IMR-90 (cell line): ENCODE results near the gene SFT2D3. TPM values are rescaled to one million over a fixed set of nuclear protein-coding genes. Genes with fewer than 3 reads are reported as not detected.
A peak's percentile ranks its signal among the peaks of the same experiment; 100 is the strongest.

ENCODE experiments used
- ATAC-seq: fragments of 200-7000 bp; cut with Tn5 transposase; 2 replicates; pipeline ENCODE4 v1.9.1; 2020; ENCODE audit warnings: low read depth, mild to moderate bottlenecking, moderate library complexity
- BruUV-seq: library from RNA; stranded (reverse); fragments of 400-500 nt; replicated peaks from 2 replicates; lab custom pipeline; 2021; lab: Mats Ljungman, UMichigan
- CTCF ChIA-PET: fragments of 300-600 bp; formaldehyde crosslinking; extraction: SDS; loops from one replicate; lab custom pipeline; 2021; ENCODE audit warnings: antibody characterized with exemption; lab: Yijun Ruan, JAX
- POLR2A ChIA-PET: fragments of 300-600 bp; sonication (Branson Sonifier 250); formaldehyde crosslinking; loops from one replicate; lab custom pipeline; 2022; ENCODE audit warnings: antibody characterized with exemption; ENCODE audit not compliant: unreplicated experiment; lab: Charles Lee
- DNase-seq: peaks from one replicate; pipeline ENCODE4 v3.0.0; 2013
- H2AFZ ChIP-seq: replicated peaks from 2 replicates; pipeline ENCODE3; 2013; ENCODE audit warnings: low read length, mild to moderate bottlenecking; ENCODE audit not compliant: poor library complexity
- H2AK5ac ChIP-seq: 2 replicates; pipeline ENCODE4 v1.6.1; 2013; ENCODE audit warnings: low read depth, low read length, inconsistent platforms
- H2AK9ac ChIP-seq: replicated peaks from 2 replicates; pipeline ENCODE3; 2013; ENCODE audit warnings: mild to moderate bottlenecking, low read depth, low read length, moderate library complexity; ENCODE audit not compliant: poor library complexity
- H2BK120ac ChIP-seq: 2 replicates; pipeline ENCODE4 v1.6.1; 2013; ENCODE audit warnings: low read depth, low read length, inconsistent platforms
- H2BK15ac ChIP-seq: 3 replicates; pipeline ENCODE4 v1.6.1; 2013; ENCODE audit warnings: low read depth, low read length, inconsistent platforms
- H2BK20ac ChIP-seq: 2 replicates; pipeline ENCODE4 v1.6.1; 2013; ENCODE audit warnings: low read depth, mild to moderate bottlenecking, inconsistent platforms, low read length, moderate library complexity
- H2BK5ac ChIP-seq: 2 replicates; pipeline ENCODE4 v1.6.1; 2013; ENCODE audit warnings: mild to moderate bottlenecking, low read depth, low read length, inconsistent platforms; ENCODE audit not compliant: poor library complexity, severe bottlenecking
- H3K14ac ChIP-seq: replicated peaks from 2 replicates; pipeline ENCODE4 v1.6.1; 2013; ENCODE audit warnings: low read depth, low read length, inconsistent platforms
- H3K18ac ChIP-seq: 2 replicates; pipeline ENCODE4 v1.6.1; 2013; ENCODE audit warnings: low read depth, low read length, control low read depth
- H3K23ac ChIP-seq: 2 replicates; pipeline ENCODE4 v1.6.1; 2013; ENCODE audit warnings: low read depth, low read length, inconsistent platforms
- H3K27ac ChIP-seq: 2 replicates; pipeline ENCODE4 v1.5.1; 2013; ENCODE audit warnings: mild to moderate bottlenecking, control low read depth, low read length; ENCODE audit not compliant: insufficient read depth
- H3K27me3 ChIP-seq: 2 replicates; pipeline ENCODE4 v1.6.1; 2013; ENCODE audit warnings: low read length; ENCODE audit not compliant: control insufficient read depth, insufficient read depth
- H3K36me3 ChIP-seq: 2 replicates; pipeline ENCODE4 v1.6.1; 2013; ENCODE audit warnings: low read length, mixed read lengths; ENCODE audit not compliant: control insufficient read depth, insufficient read depth
- H3K4ac ChIP-seq: 2 replicates; pipeline ENCODE4 v1.6.1; 2013; ENCODE audit warnings: low read depth, low read length, inconsistent platforms
- H3K4me1 ChIP-seq: 2 replicates; pipeline ENCODE4 v1.6.1; 2013; ENCODE audit warnings: low read length, mixed read lengths; ENCODE audit not compliant: control insufficient read depth, insufficient read depth
- H3K4me2 ChIP-seq: 2 replicates; pipeline ENCODE4 v1.6.1; 2013; ENCODE audit warnings: low read depth, mild to moderate bottlenecking, control low read depth, low read length, moderate library complexity
- H3K4me3 ChIP-seq: 2 replicates; pipeline ENCODE4 v1.5.1; 2013; ENCODE audit warnings: low read depth, mild to moderate bottlenecking, control low read depth, low read length, moderate library complexity; ENCODE audit not compliant: insufficient read depth
- H3K56ac ChIP-seq: 2 replicates; pipeline ENCODE4 v1.6.1; 2013; ENCODE audit warnings: low read length, inconsistent platforms; ENCODE audit not compliant: insufficient read depth; ENCODE audit errors: extremely low read depth
- H3K79me1 ChIP-seq, 2 experiments: 2 replicates each; pipeline ENCODE4 v1.6.1; 2013; ENCODE audit warnings: low read length in 2 of 2, inconsistent platforms in 1 of 2, low read depth in 1 of 2
- H3K9ac ChIP-seq: 2 replicates; pipeline ENCODE4 v1.6.1; 2013; ENCODE audit warnings: low read depth, low read length, control low read depth
- H3K9me1 ChIP-seq: 2 replicates; pipeline ENCODE4 v1.6.1; 2013; ENCODE audit warnings: low read length, inconsistent platforms; ENCODE audit not compliant: insufficient read depth
- H3K9me3 ChIP-seq: 2 replicates; pipeline ENCODE4 v1.6.1; 2013; ENCODE audit warnings: low read length; ENCODE audit not compliant: control insufficient read depth, insufficient read depth
- H4K20me1 ChIP-seq: 2 replicates; pipeline ENCODE4 v1.6.1; 2013; ENCODE audit warnings: low read length, inconsistent platforms; ENCODE audit not compliant: insufficient read depth
- H4K5ac ChIP-seq: 2 replicates; pipeline ENCODE4 v1.6.1; 2013; ENCODE audit warnings: mild to moderate bottlenecking, low read depth, low read length, control low read depth
- H4K8ac ChIP-seq, 2 experiments: 2 replicates each; pipeline ENCODE4 v1.6.1; 2013; ENCODE audit warnings: low read depth in 2 of 2, low read length in 2 of 2, control low read depth in 1 of 2, inconsistent platforms in 1 of 2
- H4K91ac ChIP-seq: 2 replicates; pipeline ENCODE4 v1.6.1; 2013; ENCODE audit warnings: low read depth, low read length, inconsistent platforms; ENCODE audit not compliant: insufficient read depth
- ELK1 ChIP-seq: fragments of 150-350 bp; IDR thresholded peaks from 2 replicates; pipeline ENCODE4 v1.6.1; 2016; ENCODE audit warnings: low read depth, mild to moderate bottlenecking, low read length, moderate library complexity, borderline replicate concordance
- RAD21 ChIP-seq: IDR thresholded peaks from 2 replicates; pipeline ENCODE4 v1.6.1; 2012; ENCODE audit warnings: low read length, improper control_type of control experiment
- RFX5 ChIP-seq: IDR thresholded peaks from 2 replicates; pipeline ENCODE4 v1.8.0; 2012; ENCODE audit warnings: low read depth, mild to moderate bottlenecking, low read length, moderate library complexity
- whole genome bisulfite sequencing, 2 experiments: methylation state at CpG; one replicate each; pipeline versions ENCODE4 v1.1.5 to v1.1.7; 2013; ENCODE audit warnings: missing lambda C conversion rate in 2 of 2; ENCODE audit not compliant: insufficient read length in 1 of 2; ENCODE audit errors: extremely low coverage in 2 of 2; 5-methylcytosine and 5-hydroxymethylcytosine counted together
- dilution Hi-C: fragments of 300-500 bp; cut with HindIII; formaldehyde crosslinking; loops from one replicate; pipeline ENCODE4 v1.14.3; 2018; ENCODE audit warnings: low sequenced_read_pairs; ENCODE audit not compliant: unreplicated experiment
- in situ Hi-C: fragments of 300-500 bp; cut with MboI; formaldehyde crosslinking; loops from 3 replicates; pipeline ENCODE4 v1.14.3; 2019; ENCODE audit warnings: low sequenced_read_pairs, inconsistent platforms, mixed read lengths
- intact Hi-C: fragments of 100-400 bp; cut with micrococcal nuclease; formaldehyde crosslinking; loops from 2 replicates; pipeline ENCODE4 v1.10.0; 2022
- polyA plus RNA-seq, 3 experiments: library from polyadenylated mRNA; depleted of rRNA; stranded (reverse); fragments of >200 nt; gene quantifications; 2 replicates each; pipeline ENCODE4 v1.2.3, GENCODE V29; 2012; ENCODE audit warnings: low replicate concordance in 1 of 3
- total RNA-seq: library from RNA; depleted of rRNA; stranded (reverse); fragments of >200 nt; gene quantifications from 2 replicates; pipeline ENCODE4 v1.2.3, GENCODE V29; 2012

Gene SFT2D3
- total and polyA plus RNA-seq, 2 of the 4 experiments (the other 2 are of a cell fraction) = 2.5 to 3.1 TPM

GRCh38 chr2:127685410-127686080 lies 15.8 kb upstream of the SFT2D3 start:
- no peak for TF ChIP-seq ELK1
- no peak for TF ChIP-seq RAD21
- no peak for TF ChIP-seq RFX5
- Histone ChIP-seq H3K9me1 (peaks cover 5% of the 10 kb centered on the region; the same call in 1 of the 2 replicates), H2BK120ac (no peak overlapping the region), H3K4me2 (no peak overlapping the region), H3K23ac (no peak overlapping the region), H3K27ac (no peak overlapping the region), H3K27me3 (peaks cover 4% of the 10 kb centered on the region; the same call in 1 of the 2 replicates), H3K36me3 (no peaks in the 10 kb centered on the region), H3K4ac (no peak overlapping the region), H2BK15ac (no peak overlapping the region), H3K14ac (no peak overlapping the region), H2AK5ac (no peak overlapping the region), H3K9ac (no peak overlapping the region), H3K9me3 (peaks cover 3% of the 10 kb centered on the region; the same call in 1 of the 2 replicates), H2AFZ (no peak overlapping the region), H3K18ac (no peak overlapping the region), H4K91ac (no peak overlapping the region), H3K56ac (no peak overlapping the region), H2BK5ac (no peak overlapping the region), H4K5ac (no peak overlapping the region), H3K4me1 (peaks cover 4% of the 10 kb centered on the region), H2BK20ac (no peak overlapping the region), H4K8ac (no peak overlapping the region), H3K4me3 (no peak overlapping the region), H3K79me1 (no peaks in the 10 kb centered on the region), H4K20me1 (no peaks in the 10 kb centered on the region), H2AK9ac (no peak overlapping the region)
- ATAC-seq (peak; percentile 18; the same call in 1 of the 2 replicates), DNase-seq (no peak)
- ChIA-PET POLR2A (no interaction called here), CTCF (no interaction called here)
- 79% methylated on average over 5 of the region's 8 CpGs; no CpG with 5 or more reads in 1 of the 2 experiments for WGBS, 2 experiments
- intact Hi-C loops (no loop called here), dilution Hi-C loops (no loop called here), in situ Hi-C loops (no loop called here)
- no TSS peak for BruUV-seq
